Psoas muscle (tissue), 8 donors: ENCODE data around the gene CIC. TPM values are rescaled to one million over a fixed set of nuclear protein-coding genes. Genes with fewer than 3 reads are reported as not detected.
A peak's percentile ranks its signal among the peaks of the same experiment; 100 is the strongest.

Experiments used
- ATAC-seq, 4 donors: fragments of 200-7000 bp; cut with Tn5 transposase; one replicate each; pipeline ENCODE4 v1.9.1; 2020; ENCODE audit warnings: moderate library complexity in 3 of 4, mild to moderate bottlenecking in 2 of 4
- DNase-seq, 2 donors: peaks; one replicate each; pipeline ENCODE4 v3.0.0-alpha.2; 2020
- H3K27ac ChIP-seq: fragments of 200-600 bp; one replicate; pipeline ENCODE4 v1.8.0; 2022
- H3K27me3 ChIP-seq, 3 donors: fragments of 200-600 bp in 1 of 3; one replicate each; pipeline versions ENCODE4 v1.6.1 to v1.8.0; 2013 to 2022; ENCODE audit warnings: low read length in 2 of 3, mild to moderate bottlenecking in 2 of 3, moderate library complexity in 1 of 3; ENCODE audit not compliant: insufficient read depth in 3 of 3
- H3K36me3 ChIP-seq, 2 donors: fragments of 200-600 bp in 1 of 2; one replicate each; pipeline versions ENCODE4 v1.6.1 to v1.8.0; 2013 to 2022; ENCODE audit warnings: low read depth in 1 of 2, mild to moderate bottlenecking in 1 of 2, moderate library complexity in 1 of 2; ENCODE audit not compliant: insufficient read depth in 1 of 2
- H3K4me1 ChIP-seq: fragments of 200-600 bp; one replicate; pipeline ENCODE4 v1.8.0; 2022
- H3K4me3 ChIP-seq: fragments of 200-600 bp; one replicate; pipeline ENCODE4 v1.8.0; 2022; ENCODE audit warnings: mild to moderate bottlenecking
- H3K9me3 ChIP-seq: fragments of 200-600 bp; one replicate; pipeline ENCODE4 v1.8.0; 2022
- WGBS, 3 donors: extraction: QIAGEN DNeasy Blood & Tissue Kit; methylation state at CpG; one replicate each; pipeline versions ENCODE4 v1.1.6 to v1.1.7; 2013; 5-methylcytosine and 5-hydroxymethylcytosine counted together
- intact Hi-C, 2 donors: fragments of 100-400 bp; cut with DNase I; formaldehyde crosslinking; loops; one replicate each; pipeline versions ENCODE4 v1.11.0 to v1.14.2; 2022
- polyA plus RNA-seq, 3 donors: library from polyadenylated mRNA; stranded (reverse); fragments of 200-250 nt; gene quantifications; one replicate each; pipeline ENCODE4 v1.2.3, GENCODE V29; 2013
- total RNA-seq, 4 donors: library from RNA; stranded (reverse); fragmentation: NEBNext Ultra II Directional in 2 of 4; extraction: Animal tissue kit (Norgen Biotek cat#: 25700) in 2 of 4; gene quantifications; one replicate each; pipeline versions ENCODE4 v1.2.1 to v1.2.4, GENCODE V29; 2021 to 2023
- TF ChIP-seq, protein P1 (sequence below): fragments of 200-600 bp; IDR thresholded peaks from one replicate; pipeline ENCODE4 v1.8.0; 2022; ENCODE audit warnings: antibody characterized with exemption
- donor health status: healthy with polysubstance abuse.
- donor health status: DM: no; HTN: no; CAD: no; lungs with moderate emphysema.
- donor health status: Bipolar disorder and iron deficiency.
- donor health status: healthy.
- donor health status: DM: yes; HTN: yes; CAD: no.
- donor health status: DM: no; HTN: no; CAD: no.
- donor health status: DM: no; HTN: no; CAD: no.
- donor health status: DM: yes; HTN: yes; CAD: no.

The CIC gene
- total and polyA plus RNA-seq, 7 donors, result 17.1 to 55.0 (median 36.4) TPM

DNA sequence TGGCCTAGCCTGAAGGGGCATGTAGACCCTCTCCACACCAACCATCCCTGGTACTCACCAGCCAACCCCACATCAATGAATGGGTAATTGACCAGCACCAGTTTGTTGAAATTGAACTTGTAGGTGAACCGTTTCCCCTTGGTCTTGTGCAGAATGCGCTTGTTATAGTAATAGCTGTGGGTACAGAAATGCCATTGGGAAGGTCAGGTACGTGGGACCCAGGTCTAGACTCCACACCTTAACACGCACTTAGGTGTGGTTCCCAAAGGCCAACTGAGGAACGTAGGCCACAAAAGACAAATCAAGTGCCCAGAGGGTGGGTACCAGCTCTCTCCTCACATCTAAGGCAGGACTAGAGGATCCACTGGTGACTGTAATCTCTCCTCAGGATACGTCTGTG is 19.3 kb upstream of the CIC start:
- Histone ChIP-seq H3K36me3 (no peaks in the 10 kb centered on the region), H3K27me3 (no peaks in the 10 kb centered on the region), H3K27ac (peak overlapping the region; percentile 58), H3K4me1 (peaks cover 29% of the 10 kb centered on the region), H3K4me3 (no peak overlapping the region), H3K9me3 (no peaks in the 10 kb centered on the region)
- DNase-seq, result no peak
- TF ChIP-seq, protein P1, sequence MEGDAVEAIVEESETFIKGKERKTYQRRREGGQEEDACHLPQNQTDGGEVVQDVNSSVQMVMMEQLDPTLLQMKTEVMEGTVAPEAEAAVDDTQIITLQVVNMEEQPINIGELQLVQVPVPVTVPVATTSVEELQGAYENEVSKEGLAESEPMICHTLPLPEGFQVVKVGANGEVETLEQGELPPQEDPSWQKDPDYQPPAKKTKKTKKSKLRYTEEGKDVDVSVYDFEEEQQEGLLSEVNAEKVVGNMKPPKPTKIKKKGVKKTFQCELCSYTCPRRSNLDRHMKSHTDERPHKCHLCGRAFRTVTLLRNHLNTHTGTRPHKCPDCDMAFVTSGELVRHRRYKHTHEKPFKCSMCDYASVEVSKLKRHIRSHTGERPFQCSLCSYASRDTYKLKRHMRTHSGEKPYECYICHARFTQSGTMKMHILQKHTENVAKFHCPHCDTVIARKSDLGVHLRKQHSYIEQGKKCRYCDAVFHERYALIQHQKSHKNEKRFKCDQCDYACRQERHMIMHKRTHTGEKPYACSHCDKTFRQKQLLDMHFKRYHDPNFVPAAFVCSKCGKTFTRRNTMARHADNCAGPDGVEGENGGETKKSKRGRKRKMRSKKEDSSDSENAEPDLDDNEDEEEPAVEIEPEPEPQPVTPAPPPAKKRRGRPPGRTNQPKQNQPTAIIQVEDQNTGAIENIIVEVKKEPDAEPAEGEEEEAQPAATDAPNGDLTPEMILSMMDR, result no peak
- 74 to 83% (median 75%) methylated on average over 6 of the region's 6 CpGs for WGBS, 3 donors
- intact Hi-C loops, result loop anchor here in 1 of 2 donors (5.0 kb wide), 1 partner anchor 48 kb away; no protein-coding TSS in a partner anchor
- no peak for ATAC-seq

DNA sequence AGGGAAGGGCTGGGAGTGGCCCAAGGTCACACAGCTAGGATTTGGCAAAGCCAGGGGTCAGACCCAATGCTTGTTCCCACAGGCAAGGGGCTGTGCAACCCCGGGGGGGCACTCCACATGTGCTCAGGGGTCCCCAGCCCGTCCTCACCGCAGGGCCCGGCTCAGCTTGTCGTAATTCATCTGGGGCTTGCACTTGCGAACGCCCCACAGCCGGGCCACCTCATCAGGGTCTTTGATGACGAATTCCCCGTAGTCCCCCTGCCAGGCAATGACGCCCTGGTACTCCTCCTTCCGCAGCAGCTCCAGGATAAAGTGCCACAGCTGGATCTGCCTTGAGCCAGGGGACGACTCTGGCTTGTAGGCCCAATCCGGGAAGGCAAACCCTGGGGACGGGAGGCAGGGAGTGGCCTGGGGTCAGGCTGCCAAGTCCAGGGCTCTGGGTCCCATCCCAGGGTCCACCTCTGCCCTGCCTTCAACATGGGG is 18.8 kb upstream of the CIC start:
- H3K9me3 ChIP-seq, result no peaks in the 10 kb centered on the region
- peak overlapping the region; percentile 58 for H3K27ac ChIP-seq
- H3K36me3 ChIP-seq, result no peaks in the 10 kb centered on the region
- 31 to 52% (median 32%) methylated on average over 14 to 15 of the region's 15 CpGs for WGBS, 3 donors
- peak overlapping the region; percentile 36 for H3K4me3 ChIP-seq
- DNase-seq (peak in 1 of 2 donors; percentile 75), ATAC-seq (no peak)
- intact Hi-C loops, result no loop called here
- no peaks in the 10 kb centered on the region for H3K27me3 ChIP-seq
- TF ChIP-seq, protein P1, result no peak
- peaks cover 25% of the 10 kb centered on the region for H3K4me1 ChIP-seq

DNA sequence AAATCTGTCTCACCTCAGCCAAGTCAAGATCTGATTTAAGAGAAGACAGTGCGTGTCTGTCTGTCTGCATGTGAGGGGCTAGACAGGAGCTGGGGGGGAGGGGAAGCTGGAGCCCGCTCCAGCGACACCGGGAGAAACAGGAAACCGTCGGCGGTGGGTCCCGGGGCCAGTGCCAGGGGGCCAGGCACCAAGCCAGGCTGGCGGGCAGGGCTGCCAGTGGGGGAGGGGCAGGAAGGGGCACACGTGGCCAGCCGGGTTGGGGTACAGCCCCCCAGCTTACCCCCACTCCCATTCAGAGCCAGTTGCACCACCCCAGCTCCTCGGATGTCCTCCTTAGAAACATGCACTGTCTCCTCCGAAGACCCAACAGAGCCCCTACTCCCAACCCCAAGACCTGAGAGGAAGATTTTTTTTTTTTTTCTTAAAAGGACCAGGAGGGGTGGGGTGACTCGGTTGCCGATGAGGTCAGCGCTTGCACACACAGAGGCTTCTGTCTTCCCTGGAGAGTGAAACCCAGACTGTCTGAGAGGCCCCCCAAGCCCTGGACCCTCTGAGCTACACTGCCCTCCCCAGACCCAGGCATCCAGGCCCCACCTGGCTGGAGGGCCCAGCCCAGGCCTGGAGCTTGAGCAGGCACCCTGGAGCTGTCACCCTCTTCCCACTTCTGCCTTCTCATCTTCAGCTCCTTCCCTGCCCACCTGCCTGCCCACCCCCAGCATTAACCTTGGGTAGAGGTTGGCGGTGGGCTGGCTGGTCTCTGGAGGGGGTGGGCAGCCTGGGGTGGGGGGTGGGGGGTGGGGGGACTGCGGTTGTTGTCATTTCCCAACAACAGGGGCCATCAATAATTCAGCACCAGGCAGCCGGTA is 18.2 kb upstream of the CIC start:
- TF ChIP-seq, protein P1, result no peak
- Histone ChIP-seq H3K4me3 (peak overlapping the region; percentile 36), H3K4me1 (peaks cover 25% of the 10 kb centered on the region), H3K27ac (peak overlapping the region; percentile 58), H3K27me3 (peaks cover 0 to 4% (median 0%) of the 10 kb centered on the region in 3 donors), H3K9me3 (no peaks in the 10 kb centered on the region), H3K36me3 (no peaks in the 10 kb centered on the region)
- whole genome bisulfite sequencing, 3 donors, result 12 to 20% (median 18%) methylated on average over 16 to 19 of the region's 19 CpGs
- no peak for DNase-seq
- no peak for ATAC-seq
- intact Hi-C loops, result no loop called here

DNA sequence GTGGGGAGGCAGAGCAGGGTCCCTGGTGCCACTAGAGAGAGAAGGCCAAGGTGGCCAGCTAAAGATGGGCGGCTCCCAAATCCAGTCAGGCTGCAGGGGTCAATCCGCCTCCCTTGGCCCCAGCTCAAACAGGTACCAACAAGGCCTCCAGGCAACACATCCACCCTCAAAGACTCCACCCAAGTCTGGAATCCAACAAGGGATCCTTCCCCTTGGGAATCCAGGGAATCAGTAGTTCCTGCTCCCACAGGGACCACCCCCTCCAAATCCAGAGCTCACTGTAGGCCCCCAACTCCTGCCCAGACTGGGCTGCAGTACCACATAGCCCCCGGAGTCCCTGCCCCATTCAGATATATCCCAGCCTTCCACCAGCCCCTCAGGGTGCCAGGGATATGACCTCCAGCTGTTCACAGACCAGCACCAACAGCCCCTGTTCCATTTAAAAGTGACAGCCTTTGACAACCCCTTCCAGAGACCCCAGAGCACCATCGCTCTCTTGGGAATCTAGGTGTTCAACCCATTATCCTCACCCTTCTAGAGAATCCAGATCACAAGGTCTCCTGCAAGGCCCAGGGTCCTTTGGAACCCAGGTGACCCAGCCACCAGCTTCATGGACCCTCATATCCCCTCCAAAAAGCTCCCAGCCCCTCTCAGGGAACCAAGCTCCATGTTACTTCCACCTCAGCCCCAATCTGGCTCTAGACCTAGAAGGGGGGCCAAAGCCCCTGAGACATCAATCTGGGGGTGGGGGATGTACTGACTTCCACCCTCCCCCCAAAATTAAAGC is 17.3 kb upstream of the CIC start:
- Histone ChIP-seq H3K4me3 (peak overlapping the region; percentile 95), H3K4me1 (peaks cover 19% of the 10 kb centered on the region), H3K27me3 (peaks cover 0 to 4% (median 0%) of the 10 kb centered on the region in 3 donors), H3K36me3 (no peaks in the 10 kb centered on the region), H3K9me3 (no peaks in the 10 kb centered on the region), H3K27ac (peak overlapping the region; percentile 92)
- TF ChIP-seq, protein P1, result no peak
- ATAC-seq (no peak), DNase-seq (no peak)
- intact Hi-C loops, result no loop called here
- 69 to 88% (median 82%) methylated on average over 4 of the region's 4 CpGs for WGBS, 3 donors
